Body of pancreas (tissue), 4 donors: ENCODE results near the gene GRIFIN. TPM values are rescaled to one million over a fixed set of nuclear protein-coding genes. Genes with fewer than 3 reads are reported as not detected.

Source experiments
- ATAC-seq: fragments of 150-250 bp; one replicate; pipeline ENCODE4 v1.9.1; 2016
- DNase-seq, 4 donors: peaks; one replicate each; pipeline ENCODE4 v3.0.0-alpha.2; 2019
- H3K27ac ChIP-seq, 4 donors: fragments of 200-600 bp; sonication (generic); 1 replicate in 3 of 4; 2 replicates in 1 of 4; pipeline versions ENCODE4 v1.5.1 to v1.6.1; 2016 to 2019; ENCODE audit warnings: mild to moderate bottlenecking in 1 of 4, mixed read lengths in 1 of 4, moderate library complexity in 1 of 4
- H3K27me3 ChIP-seq, 2 donors: fragments of 200-600 bp; sonication (generic); one replicate each; pipeline ENCODE4 v1.6.0; 2016; ENCODE audit warnings: mild to moderate bottlenecking in 1 of 2
- H3K36me3 ChIP-seq, 2 donors: fragments of 200-600 bp; sonication (generic); replicated peaks in 1 of 2; 2 replicates each; pipeline ENCODE4 v1.5.1; 2016; ENCODE audit warnings: low read depth in 2 of 2; ENCODE audit not compliant: insufficient read depth in 1 of 2
- H3K4me1 ChIP-seq: fragments of 200-600 bp; sonication (generic); one replicate; pipeline ENCODE4 v1.6.0; 2016
- H3K4me3 ChIP-seq, 2 donors: fragments of 200-600 bp; sonication (generic); 1 replicate in 1 of 2; 2 replicates in 1 of 2; pipeline ENCODE4 v1.5.1; 2016 to 2019
- H3K9me3 ChIP-seq, 3 donors: fragments of 200-600 bp; sonication (generic); 1 replicate in 2 of 3; 2 replicates in 1 of 3; pipeline ENCODE4 v1.5.1; 2016
- CTCF ChIP-seq, 7 experiments: fragments of 450-650 bp in 4 of 7; fragments of 200-600 bp in 3 of 7; sonication (generic) in 3 of 7; IDR thresholded peaks; one replicate each; pipeline ENCODE4 v1.5.1; 2016 to 2019; ENCODE audit warnings: antibody characterized with exemption in 7 of 7
- POLR2A ChIP-seq, 3 donors: fragments of 450-650 bp; IDR thresholded peaks; one replicate each; pipeline ENCODE4 v1.6.1; 2016; ENCODE audit warnings: antibody characterized with exemption in 3 of 3, mild to moderate bottlenecking in 2 of 3
- WGBS, 2 donors: methylation state at CpG; one replicate each; pipeline ENCODE4 v1.1.5; 2017; 5-methylcytosine and 5-hydroxymethylcytosine counted together
- intact Hi-C: fragments of 100-400 bp; cut with DNase I; formaldehyde crosslinking; loops from one replicate; pipeline ENCODE4 v1.15.1; 2023
- total RNA-seq, 2 donors: library from RNA; depleted of rRNA; stranded (reverse); fragments of >200 nt; gene quantifications; one replicate each; pipeline ENCODE4 v1.1.0, GENCODE V29; 2016

Gene GRIFIN
- total RNA-seq, 2 donors from 2014 or later = not detected

DNA sequence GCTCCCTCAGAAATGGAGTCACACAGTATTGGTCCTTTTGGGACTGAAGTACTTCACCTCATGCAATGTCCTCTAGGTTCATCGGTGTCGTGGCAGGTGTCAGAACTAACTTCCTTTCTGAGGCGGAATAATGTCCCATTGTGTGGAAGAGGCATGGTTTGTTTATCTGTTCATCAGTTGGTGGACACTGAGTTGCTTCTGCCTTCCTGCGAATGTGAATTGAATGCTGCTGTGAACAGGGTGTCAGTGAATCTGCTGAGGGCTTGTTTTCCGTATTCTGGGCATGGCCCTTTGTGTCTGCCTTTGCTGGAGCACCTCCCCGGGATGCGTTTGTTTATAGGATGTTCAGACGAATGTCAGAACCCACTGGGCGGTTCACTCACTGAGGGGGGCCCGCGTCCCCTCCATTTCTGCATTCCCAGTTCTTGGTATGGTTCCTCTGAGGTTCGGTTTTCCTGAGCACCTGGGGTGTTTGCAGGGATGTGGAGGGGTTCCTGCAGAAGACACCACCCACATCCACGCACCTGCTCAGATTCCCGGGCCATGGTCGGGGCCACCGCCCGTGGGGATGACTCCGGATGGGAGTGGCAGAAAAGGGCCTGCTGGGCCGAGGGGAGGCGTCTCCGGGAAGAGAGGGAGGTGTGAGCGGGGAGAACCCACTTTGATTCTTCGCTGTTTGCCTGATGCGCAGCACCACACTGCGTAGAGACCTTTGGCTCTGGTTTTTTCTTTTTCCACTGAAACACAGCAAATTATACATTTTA lies 39.7 kb downstream of the GRIFIN start:
- no peak for ATAC-seq
- H3K9me3 ChIP-seq = no peaks in the 10 kb centered on the region
- no peaks in the 10 kb centered on the region for H3K27me3 ChIP-seq
- TF ChIP-seq CTCF (IDR thresholded peaks at IDR 0.05) (no peak), POLR2A (IDR thresholded peaks at IDR 0.05) (no peak)
- WGBS, 2 donors = 85 to 86% methylated on average over 22 to 25 of the region's 25 CpGs
- DNase-seq = no peak
- H3K4me1 ChIP-seq = peaks cover 32% of the 10 kb centered on the region
- no peak overlapping the region for H3K4me3 ChIP-seq
- intact Hi-C loops = no loop called here
- no peak overlapping the region for H3K27ac ChIP-seq
- H3K36me3 ChIP-seq = peaks cover 0 to 6% of the 10 kb centered on the region in 2 donors

GRCh38 chr7:2435146-2435545 lies 41.1 kb downstream of the GRIFIN start:
- no peak for DNase-seq
- H3K27ac ChIP-seq = no peak overlapping the region
- H3K36me3 ChIP-seq = peaks cover 0 to 6% of the 10 kb centered on the region in 2 donors
- intact Hi-C loops = no loop called here
- TF ChIP-seq POLR2A (IDR thresholded peaks at IDR 0.05) = no peak
- TF ChIP-seq CTCF (IDR thresholded peaks at IDR 0.05) = no peak
- H3K4me1 ChIP-seq = peaks cover 23% of the 10 kb centered on the region
- no peak overlapping the region for H3K4me3 ChIP-seq
- H3K27me3 ChIP-seq = no peaks in the 10 kb centered on the region
- no peaks in the 10 kb centered on the region for H3K9me3 ChIP-seq
- no peak for ATAC-seq
- 59 to 88% methylated on average over 5 of the region's 5 CpGs for WGBS, 2 donors

- ATAC-seq (no peak), DNase-seq (no peak)
- no peaks in the 10 kb centered on the region for H3K27me3 ChIP-seq
- H3K36me3 ChIP-seq = peaks cover 0 to 6% of the 10 kb centered on the region in 2 donors
- H3K4me1 ChIP-seq = peaks cover 17% of the 10 kb centered on the region
- H3K9me3 ChIP-seq = no peaks in the 10 kb centered on the region
- H3K27ac ChIP-seq = no peak overlapping the region
- 95% methylated on average over 38 to 42 of the region's 42 CpGs for WGBS, 2 donors
- no peak for TF ChIP-seq CTCF (IDR thresholded peaks at IDR 0.05)
- no peak for TF ChIP-seq POLR2A (IDR thresholded peaks at IDR 0.05)
- intact Hi-C loops = no loop called here
- no peak overlapping the region for H3K4me3 ChIP-seq
Measured at GRCh38 chr7:2433713-2434550, 42.3 kb downstream of the GRIFIN start.

GRCh38 chr7:2432910-2433712 lies 43.1 kb downstream of the GRIFIN start:
- peaks cover 0 to 6% of the 10 kb centered on the region in 2 donors for H3K36me3 ChIP-seq
- DNase-seq (no peak), ATAC-seq (no peak)
- H3K4me1 ChIP-seq = peaks cover 17% of the 10 kb centered on the region
- no peaks in the 10 kb centered on the region for H3K9me3 ChIP-seq
- TF ChIP-seq CTCF (IDR thresholded peaks at IDR 0.05) (no peak), POLR2A (IDR thresholded peaks at IDR 0.05) (no peak)
- H3K4me3 ChIP-seq = no peak overlapping the region
- H3K27ac ChIP-seq = no peak overlapping the region
- intact Hi-C loops = no loop called here
- WGBS, 2 donors = 96 to 99% methylated on average over 57 to 62 of the region's 85 CpGs
- H3K27me3 ChIP-seq = no peaks in the 10 kb centered on the region
